NOMO-1 treated with dmso at 0.1 percent for 144 hours (cell line): ENCODE data around the gene CRAMP1.

ENCODE experiments used
- DNase-seq: peaks from one replicate; lab custom pipeline; 2025; ENCODE audit not compliant: unreplicated experiment; lab: John Stamatoyannopoulos, UW

CRAMP1 gene

DNA sequence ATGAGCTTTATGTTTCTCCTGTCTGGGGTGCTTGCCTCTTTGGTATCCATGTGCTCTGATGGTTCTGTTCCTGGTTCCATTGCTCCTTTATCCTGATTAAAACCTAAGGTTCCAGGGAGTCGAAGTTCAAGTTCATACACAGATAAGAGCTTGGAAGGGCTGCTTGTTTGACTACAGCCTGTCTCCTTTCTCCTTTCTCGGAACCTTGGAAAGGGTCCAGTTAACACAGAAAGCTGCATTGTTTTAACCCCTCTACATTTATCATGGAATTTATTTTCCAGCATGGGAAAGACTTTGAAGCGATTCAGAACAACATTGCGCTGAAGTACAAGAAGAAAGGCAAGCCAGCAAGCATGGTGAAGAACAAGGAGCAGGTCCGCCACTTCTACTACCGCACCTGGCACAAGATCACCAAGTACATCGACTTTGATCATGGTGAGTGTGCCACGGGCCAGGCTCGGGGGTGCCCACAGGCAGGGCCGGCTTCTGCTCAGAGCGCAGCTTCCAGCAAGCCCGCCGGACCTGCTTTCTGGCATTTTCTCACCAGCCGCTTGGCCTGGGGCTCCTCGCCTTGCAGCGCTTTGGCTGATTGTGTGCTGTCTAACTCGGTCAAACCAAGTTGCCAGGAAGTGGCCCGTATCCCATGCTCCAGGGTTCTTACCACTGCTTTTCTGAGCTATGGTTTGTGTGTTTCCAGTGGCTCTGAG is 19.9 kb downstream of the CRAMP1 start:
- DNase-seq: no peak

GRCh38 chr16:1632638-1632970 is 20.4 kb downstream of the CRAMP1 start:
- DNase-seq: no peak

- DNase-seq: no peak
Measured at GRCh38 chr16:1633310-1633709, 21.1 kb downstream of the CRAMP1 start.

DNA sequence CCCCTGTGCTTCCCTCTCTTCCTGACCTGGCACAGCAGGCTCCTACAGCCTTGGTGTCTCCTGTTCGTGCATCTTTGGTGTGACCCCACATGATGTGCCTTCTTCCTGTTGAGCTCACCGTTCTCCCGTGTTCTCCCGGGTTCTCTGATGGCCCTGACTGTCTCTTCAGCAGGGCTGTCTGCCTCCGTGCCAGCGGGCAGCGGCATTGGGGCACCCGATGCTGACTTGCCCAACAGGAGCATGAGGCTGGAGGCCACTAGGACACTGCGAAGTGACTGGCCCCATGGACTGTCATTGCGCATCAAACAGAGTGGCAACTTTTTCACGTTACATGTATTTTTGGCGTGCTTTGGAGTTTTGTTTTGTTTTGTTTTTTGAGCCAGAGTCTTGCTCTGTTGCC is 22.4 kb downstream of the CRAMP1 start:
- no peak for DNase-seq

GRCh38 chr16:1635070-1635469 is 22.9 kb downstream of the CRAMP1 start:
- no peak for DNase-seq

DNA sequence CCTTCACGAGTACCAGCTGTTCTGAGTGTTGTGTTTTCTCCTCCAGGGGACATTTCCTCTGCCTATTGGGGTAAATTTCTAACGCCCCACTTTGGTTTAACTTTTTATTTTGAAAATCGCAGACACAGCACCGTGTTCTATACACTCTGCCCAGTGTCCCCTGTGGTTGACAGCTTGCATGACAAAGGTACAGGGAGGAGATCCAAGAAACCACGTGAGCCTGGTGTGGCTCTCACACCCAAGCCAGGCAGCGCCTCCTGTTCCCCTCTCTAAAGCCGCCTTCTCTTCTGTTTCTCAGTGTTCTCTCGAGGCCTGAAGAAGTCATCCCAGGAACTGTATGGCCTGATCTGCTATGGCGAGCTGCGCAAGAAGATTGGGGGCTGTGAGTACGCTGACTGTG is 25.4 kb downstream of the CRAMP1 start:
- no peak for DNase-seq

- DNase-seq: no peak
Measured at GRCh38 chr16:1638757-1639156, 26.6 kb downstream of the CRAMP1 start.

DNA sequence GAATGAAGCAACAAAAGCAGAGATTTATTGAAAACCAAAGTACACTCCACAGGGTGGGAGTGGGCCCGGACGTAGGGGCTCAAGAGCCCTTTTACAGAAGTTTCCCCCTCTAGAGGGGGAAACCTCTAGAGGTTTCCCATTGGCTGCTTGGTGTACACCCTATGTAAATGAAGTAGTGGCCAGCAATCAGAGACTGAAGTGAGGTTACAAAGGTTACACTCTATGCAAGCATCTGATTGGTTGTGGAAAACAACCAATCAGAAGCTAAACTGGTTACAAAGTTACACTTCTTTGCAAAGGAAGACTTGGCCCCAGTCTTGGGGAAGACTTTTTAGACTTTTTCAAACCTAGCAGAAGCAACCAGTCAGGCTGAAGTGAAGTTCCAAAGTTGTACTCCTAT is 27.1 kb downstream of the CRAMP1 start:
- no peak for DNase-seq

DNA sequence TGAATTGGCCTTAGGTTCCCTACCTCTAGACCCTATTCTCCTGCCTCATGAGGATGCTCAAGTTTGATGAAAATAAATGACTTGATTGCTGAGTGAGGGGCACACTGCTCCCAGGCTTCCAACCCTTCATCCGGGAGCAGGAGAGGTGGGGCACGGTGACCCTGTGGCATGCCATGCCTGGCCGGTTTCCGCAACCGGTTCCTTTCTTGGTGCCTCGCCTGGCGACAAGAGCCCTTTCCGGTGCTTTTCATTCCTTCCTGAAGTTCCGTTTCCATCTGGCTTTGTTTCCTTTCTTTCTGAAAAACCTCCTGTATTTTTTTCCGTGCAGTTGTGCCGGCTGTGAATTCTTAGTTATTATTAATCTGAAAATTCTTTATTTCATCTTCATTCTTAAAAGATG is 27.7 kb downstream of the CRAMP1 start:
- no peak for DNase-seq

DNA sequence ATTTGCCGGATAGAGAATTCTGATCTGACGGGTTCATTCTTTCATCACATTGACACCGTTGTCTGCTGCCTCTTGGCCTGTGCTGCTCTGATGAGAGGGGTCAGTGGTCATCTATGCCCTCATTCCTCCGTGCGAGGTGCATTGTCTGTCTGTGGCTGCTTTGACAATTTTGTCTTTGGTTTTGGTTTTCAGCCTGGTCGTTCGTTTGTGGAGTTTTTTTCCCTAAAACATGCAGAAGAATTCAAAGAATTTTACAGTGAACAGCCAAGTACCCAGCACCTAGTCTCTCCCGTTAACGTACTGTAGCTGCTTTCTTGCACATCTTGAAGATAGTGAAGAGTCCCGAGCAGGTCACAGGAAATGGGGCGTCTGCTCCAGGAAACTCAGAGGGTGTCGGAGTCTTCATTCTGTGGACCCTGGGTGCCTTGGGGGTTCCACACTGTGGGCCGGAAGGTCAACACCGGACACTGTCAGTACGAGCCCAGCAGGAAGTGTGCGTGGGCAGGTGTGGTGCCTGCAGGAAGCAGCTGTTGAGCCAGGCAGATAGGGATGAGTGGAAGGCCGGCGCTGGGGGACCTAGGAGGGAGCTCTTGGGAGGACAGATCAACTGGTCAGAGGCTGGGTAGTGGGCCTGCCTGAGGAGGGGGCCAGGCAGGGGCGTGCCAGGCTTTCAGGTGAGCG is 28.2 kb downstream of the CRAMP1 start:
- no peak for DNase-seq

GRCh38 chr16:1641261-1641660 is 29.1 kb downstream of the CRAMP1 start:
- no peak for DNase-seq

GRCh38 chr16:1642148-1642547 is 30.0 kb downstream of the CRAMP1 start:
- no peak for DNase-seq

- DNase-seq: no peak
Measured at GRCh38 chr16:1642753-1643152, 30.6 kb downstream of the CRAMP1 start.

GRCh38 chr16:1643521-1643920 is 31.4 kb downstream of the CRAMP1 start:
- DNase-seq: no peak

DNA sequence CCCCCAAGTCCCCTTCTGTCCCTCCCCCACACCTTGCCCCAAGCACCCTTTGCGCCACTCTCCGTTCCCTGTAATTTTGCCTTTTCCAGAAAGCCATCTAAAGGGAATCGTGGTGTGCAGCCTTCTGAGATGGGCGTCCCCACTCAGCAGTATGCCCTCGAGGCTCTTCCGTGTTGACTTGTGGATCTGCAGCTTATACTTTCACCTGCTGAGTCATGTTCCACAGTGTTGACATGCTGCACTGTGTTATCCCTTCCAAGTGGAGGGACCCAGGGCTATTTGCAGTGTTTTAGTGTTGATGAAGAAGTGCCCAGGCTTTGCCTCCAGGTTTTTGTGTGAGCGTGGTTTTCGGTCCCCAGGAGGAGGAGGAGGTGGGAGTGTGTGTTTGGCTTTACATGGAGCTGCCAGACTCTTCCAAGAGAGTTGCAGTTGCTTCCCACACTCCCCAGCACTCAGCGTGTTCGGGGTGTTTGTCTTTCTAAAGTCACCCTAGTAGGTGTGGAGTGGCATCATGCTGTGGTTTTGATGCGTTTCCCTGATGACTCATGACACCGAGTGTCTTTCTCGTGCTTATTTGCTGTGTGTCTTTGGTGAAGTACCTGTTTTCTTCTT is 33.9 kb downstream of the CRAMP1 start:
- DNase-seq: no peak

DNA sequence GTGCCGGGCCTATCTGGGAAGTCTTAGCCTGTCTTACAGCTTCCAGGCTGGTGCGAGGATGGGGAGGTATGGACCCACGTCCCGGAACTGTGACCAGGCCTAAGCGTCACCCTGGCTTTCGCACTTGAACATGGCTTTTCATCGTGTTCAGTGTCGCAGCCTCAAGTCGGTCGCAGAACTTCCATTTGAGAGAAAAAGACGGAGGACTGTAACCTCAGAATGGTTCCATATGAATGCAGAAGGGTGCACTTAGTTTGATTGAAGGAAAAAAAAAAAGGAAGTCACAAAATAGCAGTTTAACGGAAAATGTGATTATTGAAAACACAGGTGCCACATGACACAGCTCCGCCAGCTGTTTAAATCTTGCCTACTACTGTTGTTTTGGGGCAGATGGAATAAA is 35.7 kb downstream of the CRAMP1 start:
- DNase-seq: peak; percentile 32

DNA sequence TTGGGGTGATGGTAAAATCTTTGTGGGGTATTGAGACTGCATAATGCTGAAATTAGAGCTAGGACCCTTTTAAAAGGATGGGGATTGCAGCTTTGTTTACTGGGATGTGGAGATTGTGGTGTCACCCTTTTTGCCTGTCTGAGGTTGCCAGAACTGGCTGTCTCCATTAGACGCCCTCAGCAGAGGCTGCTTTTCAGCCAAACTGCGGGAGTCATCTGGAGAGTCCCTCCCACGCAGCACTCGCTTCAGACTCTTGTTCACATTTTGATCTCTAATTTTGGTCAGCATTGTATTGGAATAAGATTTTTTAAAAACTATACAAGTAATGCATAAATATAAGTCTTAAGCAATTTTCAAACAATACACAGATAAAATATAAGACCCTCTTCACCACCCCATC is 38.0 kb downstream of the CRAMP1 start:
- no peak for DNase-seq

- no peak for DNase-seq
Measured at GRCh38 chr16:1651094-1651973, 39.2 kb downstream of the CRAMP1 start.

GRCh38 chr16:1651974-1652312 is 39.8 kb downstream of the CRAMP1 start:
- no peak for DNase-seq

GRCh38 chr16:1653023-1653422 is 40.9 kb downstream of the CRAMP1 start:
- DNase-seq: no peak

DNA sequence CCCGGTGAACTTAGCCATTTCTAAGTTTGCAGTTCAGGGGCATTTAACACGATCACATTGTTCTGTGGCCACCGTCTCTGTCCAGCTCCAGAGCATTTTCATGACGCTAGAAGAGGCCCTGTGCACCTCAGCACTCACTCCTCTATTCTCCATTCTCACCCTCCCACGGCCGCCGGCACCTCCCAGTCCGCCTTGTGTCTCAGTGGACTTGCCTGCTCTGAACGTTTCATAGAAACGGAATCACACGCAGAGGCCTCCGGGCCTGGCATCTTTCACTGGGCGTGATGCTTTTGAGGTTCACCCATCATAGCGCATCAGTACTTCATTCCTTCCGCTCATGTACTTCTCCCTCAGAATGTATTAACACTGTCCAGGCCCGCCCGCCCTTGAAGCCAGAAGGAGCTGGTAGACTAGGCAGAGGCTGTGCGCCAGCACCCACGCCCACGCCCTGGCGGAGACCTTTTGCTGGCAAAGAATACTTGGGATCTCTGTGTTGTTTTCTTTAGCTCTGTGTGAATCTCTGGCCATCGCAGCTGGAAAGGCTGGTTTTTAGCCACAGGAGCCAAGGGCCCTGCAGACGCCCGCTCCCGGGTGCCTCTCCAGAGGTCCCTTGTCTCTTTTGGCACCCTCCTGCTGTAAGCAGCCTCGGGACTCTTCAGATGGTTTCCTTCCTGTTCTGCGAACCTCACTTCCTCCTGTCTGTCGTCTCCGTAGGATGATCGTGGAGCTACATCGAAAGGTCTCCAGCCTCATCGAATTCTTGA is 42.5 kb downstream of the CRAMP1 start:
- DNase-seq: no peak
